HG03175 (cell line): ENCODE data around the gene FIGNL2.
"Not testable (repeated sequence)": the region's sequence is repeated elsewhere in the genome, so short reads cannot be mapped to it uniquely, and the experiment has no call there.

ENCODE experiments used
- ATAC-seq: cut with Tn5 transposase; IDR thresholded peaks from one replicate; pipeline ENCODE4 v1.9.1; 2021; ENCODE audit warnings: mild to moderate bottlenecking, moderate library complexity; ENCODE audit not compliant: unreplicated experiment

FIGNL2 gene, protein sequence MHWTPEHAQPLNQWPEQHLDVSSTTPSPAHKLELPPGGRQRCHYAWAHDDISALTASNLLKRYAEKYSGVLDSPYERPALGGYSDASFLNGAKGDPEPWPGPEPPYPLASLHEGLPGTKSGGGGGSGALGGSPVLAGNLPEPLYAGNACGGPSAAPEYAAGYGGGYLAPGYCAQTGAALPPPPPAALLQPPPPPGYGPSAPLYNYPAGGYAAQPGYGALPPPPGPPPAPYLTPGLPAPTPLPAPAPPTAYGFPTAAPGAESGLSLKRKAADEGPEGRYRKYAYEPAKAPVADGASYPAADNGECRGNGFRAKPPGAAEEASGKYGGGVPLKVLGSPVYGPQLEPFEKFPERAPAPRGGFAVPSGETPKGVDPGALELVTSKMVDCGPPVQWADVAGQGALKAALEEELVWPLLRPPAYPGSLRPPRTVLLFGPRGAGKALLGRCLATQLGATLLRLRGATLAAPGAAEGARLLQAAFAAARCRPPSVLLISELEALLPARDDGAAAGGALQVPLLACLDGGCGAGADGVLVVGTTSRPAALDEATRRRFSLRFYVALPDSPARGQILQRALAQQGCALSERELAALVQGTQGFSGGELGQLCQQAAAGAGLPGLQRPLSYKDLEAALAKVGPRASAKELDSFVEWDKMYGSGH

DNA sequence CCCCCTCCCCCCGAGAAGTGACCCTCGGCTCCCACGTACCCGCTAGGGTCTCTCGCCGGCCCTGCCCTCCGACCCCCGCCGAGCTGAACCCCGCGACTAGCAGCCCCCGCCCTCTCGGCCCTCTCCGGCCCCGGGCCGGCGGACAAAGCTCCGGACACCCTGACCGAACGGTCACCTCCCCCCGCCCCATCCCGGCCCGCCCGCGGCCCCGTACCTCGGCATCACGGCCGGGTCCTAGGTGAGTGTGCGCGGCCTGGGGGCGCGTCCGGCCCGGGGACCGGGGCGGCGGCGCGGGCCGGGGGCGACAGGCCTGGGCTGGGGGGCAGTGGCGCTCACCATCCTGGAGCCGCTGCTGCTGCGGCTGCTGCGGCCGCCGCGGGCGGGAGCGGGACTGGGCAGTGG is at the start of gene FIGNL2:
Gene FIGNL2, minus strand, starts transcription at position 393 of the 402 bp plus-strand sequence. CDS start 26,305 bp downstream, outside the sequence.
- ATAC-seq: no peak

DNA sequence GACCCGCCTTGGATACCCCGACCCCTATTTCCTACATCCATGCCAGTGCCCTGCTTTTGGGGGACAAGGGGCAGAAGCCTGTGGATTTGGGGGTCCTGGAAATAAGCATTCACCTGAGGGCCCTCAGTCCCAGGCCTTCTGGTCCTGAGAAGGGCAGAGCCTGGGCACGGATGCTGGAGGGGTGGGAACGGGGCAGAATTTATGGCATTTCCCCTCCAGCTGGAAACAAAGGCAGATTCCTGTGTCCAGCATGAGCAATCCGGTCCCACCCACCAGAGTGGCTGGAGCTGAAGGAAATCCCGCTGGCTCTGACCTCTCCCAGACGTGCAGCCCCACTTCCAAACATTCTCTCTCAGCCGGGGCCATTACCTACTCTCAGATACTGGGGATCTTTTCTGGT is 48.7 kb upstream of the FIGNL2 start:
- ATAC-seq: no peak

DNA sequence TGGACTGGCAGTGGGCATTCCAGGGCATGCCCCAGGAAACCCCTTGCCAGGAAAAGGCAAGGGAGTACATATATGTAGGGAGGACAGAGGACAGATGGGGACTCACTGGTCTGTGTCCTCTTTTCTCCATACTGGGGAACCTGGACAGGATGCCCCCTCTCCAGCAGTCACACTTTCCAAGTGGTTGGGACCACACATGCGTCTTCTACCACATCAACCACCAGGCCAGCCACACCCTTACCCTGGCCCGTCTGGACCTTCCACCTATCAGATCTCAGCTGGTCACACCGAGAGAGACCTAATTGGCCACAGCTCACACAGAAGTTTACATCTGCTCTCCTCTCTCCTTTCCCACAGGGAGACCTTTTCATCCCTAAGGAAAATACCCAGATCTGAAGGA is 47.7 kb upstream of the FIGNL2 start:
- no peak for ATAC-seq

DNA sequence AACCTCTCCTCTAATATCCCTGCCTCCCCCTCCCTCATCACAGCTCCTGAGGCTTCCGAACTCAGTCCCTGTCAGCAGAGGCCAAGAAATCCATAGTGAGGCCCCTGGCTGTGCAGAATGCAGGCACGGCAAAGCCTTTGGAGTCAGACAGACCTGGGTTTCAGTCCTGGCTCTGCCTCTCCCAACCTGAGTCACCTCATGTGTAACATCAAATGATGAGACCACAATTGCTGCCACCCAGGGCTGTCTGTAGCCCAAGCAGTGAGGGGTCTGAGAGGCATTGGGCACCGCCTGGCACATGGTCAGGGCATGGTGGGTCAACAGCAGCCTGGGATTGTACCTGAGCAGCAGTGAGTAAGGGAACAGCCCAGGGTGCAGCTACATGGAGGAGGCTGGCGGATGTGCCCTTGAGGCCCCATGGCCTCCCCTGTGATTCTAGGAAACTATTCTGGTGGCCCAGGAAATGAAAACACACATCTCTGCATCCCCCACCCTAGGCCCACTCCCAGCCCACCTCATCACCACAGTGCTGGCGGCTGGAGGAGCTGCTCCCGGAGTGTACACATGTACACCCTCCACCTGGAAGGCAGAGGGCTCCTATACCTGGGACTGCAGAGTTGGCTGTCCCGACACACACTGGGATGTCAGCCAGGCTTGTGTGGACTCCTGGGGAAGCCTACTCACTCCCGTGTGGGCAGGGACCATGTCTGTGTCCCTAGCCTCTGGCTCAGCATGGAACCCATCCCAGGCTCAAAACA is 47.0 kb upstream of the FIGNL2 start:
- no peak for ATAC-seq

DNA sequence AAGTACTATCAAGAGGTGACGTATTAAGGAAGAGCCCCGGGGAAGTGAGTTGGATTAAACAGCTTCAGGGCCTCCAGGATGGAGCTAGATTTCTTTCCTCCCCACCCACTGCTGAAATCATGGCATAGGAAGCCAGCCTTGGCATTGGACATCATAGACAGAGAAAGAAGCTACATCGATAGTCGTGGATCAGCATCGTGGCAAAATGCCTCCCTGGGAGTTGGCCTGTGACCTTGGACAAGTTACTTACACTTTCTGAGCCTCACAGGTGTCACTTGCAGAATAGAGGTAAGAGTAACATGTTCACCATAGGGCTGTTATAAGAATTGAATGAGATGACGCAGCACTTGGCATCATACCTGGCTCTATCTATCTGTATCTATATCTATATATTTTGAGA is 45.3 kb upstream of the FIGNL2 start:
- no peak for ATAC-seq

DNA sequence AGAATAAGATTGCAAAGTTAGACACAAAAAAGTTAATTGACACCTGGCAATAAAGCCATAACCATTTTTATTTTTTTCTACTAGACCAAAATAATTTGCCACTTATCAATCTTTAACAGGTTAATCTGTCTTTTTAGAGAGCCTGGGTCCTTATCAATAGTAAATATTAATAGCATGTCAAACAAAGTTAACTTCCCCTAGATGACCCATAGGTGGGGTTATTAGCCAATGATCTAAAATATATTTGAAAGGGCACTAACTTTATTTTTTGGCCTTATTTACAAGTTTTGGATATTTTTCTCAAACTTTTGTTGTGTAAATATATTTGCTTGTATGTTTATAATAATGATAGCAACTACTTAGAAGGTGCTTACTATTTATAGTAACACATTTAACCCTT is 43.3 kb upstream of the FIGNL2 start:
- ATAC-seq: no peak

DNA sequence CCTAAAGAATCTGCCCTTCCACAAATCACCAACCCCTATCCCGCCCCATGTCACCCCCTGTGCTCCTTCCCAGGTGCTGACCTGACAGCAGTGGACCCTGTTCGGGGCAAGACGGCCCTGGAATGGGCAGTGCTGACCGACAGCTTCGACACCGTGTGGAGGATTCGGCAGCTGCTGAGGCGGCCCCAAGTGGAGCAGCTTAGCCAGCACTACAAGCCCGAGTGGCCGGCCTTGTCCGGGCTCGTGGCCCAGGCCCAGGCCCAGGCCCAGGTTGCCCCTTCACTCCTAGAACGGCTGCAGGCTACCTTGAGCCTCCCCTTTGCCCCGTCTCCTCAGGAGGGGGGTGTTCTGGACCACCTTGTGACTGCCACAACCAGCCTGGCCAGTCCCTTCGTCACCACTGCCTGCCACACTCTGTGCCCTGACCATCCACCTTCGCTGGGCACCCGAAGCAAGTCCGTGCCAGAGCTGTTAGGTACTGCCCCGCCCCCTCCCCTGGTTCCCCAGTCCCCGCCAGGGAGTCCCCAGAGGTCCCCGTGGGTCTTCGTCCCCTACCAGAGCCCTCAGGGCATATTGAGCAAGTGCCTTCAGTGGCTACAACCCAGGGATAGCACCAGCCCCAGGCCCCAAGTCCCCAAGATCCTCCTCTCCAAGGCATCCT is 42.1 kb upstream of the FIGNL2 start:
- no peak for ATAC-seq

DNA sequence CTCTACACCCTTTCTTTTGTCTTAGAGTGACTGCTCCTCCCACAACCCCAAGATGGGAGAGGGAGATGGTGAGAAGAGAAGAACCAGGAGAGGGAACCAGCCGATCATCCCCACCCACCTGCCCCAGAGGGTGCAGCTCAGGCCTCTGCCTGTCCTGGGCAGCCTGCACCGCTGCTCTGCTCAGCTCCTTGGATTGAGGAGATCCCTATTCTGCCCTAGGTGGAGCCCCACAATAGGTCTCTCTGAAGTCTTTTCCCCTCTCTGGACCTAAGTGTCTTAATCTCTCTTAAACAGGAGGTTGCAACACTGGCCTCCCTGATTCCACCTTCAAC is 41.6 kb upstream of the FIGNL2 start:
- ATAC-seq: no peak

DNA sequence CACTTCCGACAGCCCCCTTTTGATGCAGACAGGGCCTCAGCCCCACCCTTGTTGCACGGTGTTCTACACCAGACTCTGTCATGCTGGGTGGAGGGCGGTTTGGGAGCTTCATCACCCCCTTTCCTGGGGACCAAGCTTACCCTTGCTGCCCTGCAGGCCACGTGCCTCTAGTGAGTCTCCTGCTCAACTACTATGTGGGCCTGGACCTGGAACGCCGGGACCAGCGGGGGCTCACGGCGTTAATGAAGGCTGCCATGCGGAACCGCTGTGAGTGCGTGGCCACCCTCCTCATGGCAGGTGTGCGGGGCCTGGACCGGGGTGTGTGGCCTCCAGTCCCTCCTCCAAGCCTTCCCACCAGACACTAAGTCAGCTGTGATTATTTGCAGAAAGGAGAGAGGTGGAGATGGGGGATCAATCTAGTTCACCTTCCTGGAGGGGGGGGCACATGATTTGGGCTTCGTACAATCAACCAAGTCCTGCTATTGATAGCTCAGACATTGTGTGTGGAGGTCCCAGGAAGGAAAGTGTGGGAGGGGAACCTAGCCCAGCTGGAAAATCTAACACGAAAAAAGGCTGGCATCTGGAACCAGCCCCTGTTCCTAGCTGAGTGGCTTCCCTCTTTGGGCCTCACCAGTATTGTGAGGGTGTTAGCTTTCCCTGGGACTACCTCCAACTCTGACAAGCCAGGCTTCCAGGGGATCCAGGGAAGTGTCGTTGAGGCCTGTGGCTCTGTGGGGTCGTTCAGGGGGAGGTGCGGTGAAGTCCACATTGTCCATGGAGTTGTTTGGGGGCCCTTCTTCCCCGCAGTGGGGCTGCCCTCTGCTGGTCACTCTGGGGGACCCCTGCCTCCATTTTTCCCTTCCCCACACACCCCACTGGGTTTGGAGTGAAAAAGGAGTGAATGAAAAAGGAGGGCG is 41.0 kb upstream of the FIGNL2 start:
- no peak for ATAC-seq

DNA sequence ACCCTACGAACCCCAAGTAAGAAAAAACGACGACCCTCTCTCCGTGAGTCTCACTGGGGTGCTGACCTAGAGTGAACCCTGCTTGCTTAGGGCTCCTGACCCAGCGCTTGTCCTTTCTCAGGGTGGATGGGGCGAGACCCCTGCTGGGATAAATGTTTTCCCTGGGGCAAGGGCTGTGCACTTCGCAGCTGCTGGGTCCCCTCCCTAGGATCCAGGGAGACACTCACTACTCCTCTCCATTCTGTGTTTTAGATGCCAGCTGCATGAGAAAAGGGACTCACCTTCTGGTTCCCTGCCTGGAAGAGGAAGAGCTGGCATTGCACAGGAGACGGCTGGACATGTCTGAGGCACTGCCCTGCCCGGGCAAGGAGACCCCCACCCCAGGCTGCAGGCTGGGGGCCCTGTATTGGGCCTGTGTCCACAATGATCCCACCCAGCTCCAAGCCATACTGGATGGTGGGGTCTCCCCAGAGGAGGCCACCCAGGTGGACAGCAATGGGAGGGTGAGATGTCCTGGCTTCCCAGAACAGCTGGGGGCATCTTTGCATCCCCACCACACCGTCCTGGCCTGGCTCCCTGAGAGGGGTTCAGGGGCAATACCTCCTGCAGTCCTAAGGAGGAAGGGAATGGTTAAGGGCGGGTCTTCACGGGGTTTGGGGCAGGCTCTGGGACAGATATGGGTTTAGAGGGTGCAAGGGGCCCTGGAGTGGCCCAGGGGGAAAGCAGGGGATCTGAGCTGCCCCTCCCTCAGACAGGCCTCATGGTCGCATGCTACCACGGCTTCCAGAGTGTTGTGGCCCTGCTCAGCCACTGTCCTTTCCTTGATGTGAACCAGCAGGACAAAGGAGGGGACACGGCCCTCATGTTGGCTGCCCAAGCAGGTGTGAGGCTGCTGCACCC is 40.0 kb upstream of the FIGNL2 start:
- no peak for ATAC-seq

DNA sequence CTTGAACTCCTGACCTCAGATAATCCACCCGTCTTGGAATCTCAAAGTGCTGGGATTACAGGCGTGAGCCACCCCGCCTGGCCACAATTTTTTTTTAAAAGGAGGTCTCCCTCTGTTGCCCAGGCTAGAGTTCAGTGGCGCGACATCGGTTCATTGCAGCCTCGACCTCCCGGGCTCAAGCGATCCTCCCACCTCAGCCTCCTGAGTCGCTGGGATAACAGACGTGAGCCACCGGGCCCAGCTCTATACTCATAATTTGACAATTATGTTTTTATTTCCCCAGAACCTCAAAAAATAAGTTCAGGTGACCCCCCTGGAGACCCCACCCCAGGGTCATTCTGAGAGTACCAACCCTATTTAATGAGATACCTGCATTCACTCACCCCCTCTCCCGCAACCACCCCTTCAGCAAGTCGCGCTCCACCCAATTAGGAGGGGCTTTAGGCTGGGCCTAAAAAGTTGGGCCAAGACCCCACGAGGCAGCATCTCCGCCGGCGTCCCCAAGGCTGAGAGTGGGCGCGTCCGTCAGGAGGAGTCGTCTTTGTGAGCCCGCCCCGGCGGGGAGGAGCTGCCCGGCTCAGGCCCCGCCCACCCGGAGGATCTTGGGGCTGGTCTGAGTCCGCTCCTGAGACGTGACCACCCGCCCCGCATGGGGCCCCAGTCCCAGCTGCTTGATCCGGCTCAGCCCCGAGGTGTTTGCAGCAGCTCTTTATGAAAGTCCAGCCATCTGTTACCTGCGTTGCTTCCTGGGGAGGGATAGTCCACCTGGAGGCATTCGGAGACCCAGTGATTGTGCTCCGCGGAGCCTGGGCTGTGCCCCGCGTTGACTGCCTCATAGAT is 39.2 kb upstream of the FIGNL2 start, which contains the start of gene ANKRD33:
Gene ANKRD33, plus strand, starts transcription at position 628 of the 840 bp plus-strand sequence. Its CDS starts 84 bp downstream, at position 712.
- no peak for ATAC-seq

DNA sequence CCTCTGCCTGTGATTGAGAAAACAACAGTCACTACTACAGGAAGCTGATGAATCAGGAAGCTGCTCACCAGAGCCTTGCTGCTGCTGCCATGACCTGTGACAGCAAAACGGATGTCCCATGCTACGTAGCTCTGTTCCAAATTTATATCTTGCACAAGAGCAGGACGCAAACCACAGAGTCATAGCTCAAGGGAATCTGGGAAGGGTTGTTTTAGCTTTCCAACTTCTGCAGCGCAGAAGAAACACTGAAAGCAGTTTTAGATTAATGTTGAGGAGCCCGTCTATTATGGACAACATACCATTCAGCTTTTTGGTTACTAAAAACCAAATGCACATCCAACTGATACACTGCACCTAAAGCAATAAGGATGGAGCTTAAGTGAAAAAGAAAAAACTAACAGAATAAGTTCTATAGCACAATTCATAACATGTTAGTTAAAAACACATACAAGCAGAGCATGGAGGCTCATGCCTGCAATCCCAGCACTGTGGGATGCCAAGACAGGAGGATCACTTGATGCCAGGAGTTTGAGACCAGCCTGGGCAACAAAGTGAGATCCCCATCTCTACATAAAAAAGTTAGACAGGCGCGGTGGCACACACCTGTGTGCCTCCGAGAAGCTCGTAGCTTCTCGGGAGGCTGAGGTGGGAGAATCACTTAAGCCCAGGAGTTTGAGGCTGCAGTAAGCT is 37.6 kb upstream of the FIGNL2 start:
- no peak for ATAC-seq

DNA sequence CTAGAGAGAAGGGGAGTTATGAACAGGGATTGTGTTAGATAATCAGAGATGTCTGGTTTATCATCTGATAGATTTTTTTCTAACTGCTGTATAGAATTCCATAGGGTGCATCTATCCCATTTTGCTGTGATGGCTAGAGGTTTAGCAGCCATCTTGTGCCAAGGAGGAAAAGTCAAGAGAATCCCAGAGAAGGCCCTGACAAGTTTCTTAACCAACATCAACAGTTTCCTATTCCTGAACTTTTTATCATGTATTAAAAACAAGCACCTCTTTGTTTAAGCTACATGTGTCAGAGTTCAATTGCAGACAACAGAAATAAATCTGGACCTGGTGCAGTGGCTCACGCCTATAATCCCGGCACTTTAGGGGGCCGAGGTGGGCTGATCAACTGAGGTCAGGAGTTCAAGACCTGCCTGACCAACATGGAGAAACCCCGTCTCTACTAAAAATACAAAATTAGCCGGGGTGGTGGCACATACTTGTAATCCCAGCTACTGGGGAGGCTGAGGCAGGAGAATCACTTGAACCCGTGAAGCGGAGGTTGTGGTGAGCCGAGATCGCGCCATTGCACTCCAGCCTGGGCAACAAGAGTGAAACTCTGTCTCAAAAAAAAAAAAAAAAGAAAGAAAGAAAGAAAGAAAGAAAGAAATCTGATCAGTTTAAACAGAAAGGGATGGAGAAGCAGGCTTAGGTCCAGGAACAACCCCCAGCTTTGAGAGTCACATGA is 36.9 kb upstream of the FIGNL2 start:
- not testable (repeated sequence) for ATAC-seq

DNA sequence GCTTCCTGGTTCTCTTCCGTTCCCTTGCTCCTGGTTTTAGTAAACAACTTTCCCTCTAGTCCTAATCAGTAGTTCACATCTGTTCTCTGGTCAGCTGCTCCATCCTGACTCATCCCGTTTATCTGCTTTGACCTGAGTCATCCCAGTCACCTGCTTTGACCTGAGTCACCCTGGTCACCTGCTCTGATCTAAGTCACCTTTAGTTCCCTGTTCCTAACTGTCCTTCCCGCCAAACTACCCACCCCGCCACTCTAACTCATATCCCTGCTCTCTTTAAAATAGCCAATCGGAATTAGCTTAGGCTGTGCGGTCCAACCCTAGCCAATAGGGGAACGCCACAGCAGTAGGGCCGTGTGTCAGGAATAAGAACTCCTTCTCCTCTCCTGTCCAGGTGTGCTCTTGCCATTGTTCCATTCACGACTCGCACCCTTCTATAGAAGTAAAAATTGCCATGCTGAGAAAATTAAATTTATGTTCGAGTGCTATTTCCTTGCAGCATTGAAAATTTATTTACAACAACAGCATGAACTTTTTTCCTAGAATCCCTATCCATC is 36.2 kb upstream of the FIGNL2 start:
- no peak for ATAC-seq

DNA sequence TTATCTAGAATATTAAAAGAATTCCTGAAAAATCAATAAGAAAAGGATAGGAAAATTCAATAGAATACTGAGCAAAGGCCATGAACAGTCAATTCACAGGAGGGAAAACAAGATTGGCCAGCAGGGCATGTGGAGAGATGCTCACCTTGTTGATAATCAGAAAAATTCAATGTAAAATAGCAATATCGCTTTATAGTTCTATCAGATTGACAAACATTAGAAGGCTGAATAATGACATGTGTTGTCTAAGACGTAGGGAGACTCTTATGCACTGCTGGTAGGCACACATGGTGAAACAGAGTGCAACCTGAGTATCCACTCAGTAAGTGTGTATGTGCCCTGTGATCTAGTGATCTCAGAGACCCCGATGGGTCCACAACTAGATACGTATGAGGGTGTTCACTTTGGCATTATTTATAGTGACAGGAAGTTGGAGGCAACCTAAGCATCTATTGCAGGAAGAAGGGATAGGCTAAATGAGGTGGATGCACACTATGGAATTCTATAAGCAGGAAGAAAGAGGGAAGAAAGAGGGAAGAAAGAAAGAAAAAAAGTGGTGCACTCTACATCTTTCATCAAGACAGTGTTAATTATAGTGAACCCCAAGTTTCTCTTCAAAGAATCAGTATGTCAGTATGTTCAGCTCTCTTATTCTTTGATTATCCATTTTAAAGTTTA is 35.6 kb upstream of the FIGNL2 start:
- ATAC-seq: no peak

DNA sequence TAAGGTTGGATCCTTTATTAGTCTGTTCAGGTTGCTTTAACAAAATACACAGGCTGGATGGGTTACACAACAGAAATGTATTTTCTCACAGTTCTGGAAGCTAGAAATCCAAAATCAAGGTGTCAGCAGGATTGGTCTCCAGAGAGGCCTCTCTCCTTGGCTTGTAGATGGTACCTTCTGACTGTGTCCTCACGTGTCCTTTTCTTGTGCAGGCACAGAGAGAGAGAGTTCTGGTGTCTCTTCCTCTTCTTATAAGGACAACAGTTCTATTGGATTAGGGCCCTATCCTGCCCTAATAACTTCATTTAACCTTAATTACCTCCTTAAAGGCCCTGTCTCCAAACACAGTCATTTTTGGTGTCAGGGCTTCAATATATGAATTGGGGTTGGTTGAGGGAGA is 34.8 kb upstream of the FIGNL2 start:
- ATAC-seq: no peak
